H9 (cell line): ENCODE data around the gene CCDC30. TPM values are rescaled to one million over a fixed set of nuclear protein-coding genes. Genes with fewer than 3 reads are reported as not detected.

ENCODE experiments used
- DNase-seq: peaks from one replicate; pipeline ENCODE4 v3.0.0-alpha.2; 2017
- H2AFZ ChIP-seq: one replicate; pipeline ENCODE4 v1.6.1; 2013; ENCODE audit warnings: mild to moderate bottlenecking, low read length, control low read depth, moderate library complexity
- H2AK5ac ChIP-seq: 2 replicates; pipeline ENCODE4 v1.6.1; 2013; ENCODE audit warnings: low read length, control low read depth, mixed read lengths; ENCODE audit not compliant: insufficient read length
- H2BK120ac ChIP-seq: one replicate; pipeline ENCODE4 v1.6.1; 2013; ENCODE audit warnings: low read depth, mild to moderate bottlenecking, low read length, control low read depth, inconsistent platforms; ENCODE audit not compliant: poor library complexity, severe bottlenecking
- H2BK12ac ChIP-seq: 2 replicates; pipeline ENCODE4 v1.6.1; 2013; ENCODE audit warnings: low read length, control low read depth, mixed read lengths, low read depth; ENCODE audit not compliant: insufficient read length
- H2BK15ac ChIP-seq: 2 replicates; pipeline ENCODE4 v1.6.1; 2013; ENCODE audit warnings: low read depth, low read length, control low read depth
- H2BK20ac ChIP-seq: one replicate; pipeline ENCODE4 v1.6.1; 2013; ENCODE audit warnings: low read depth, mild to moderate bottlenecking, low read length, control low read depth, inconsistent platforms; ENCODE audit not compliant: poor library complexity, severe bottlenecking
- H2BK5ac ChIP-seq: 2 replicates; pipeline ENCODE4 v1.6.1; 2013; ENCODE audit warnings: low read length, control low read depth, mixed read lengths; ENCODE audit not compliant: insufficient read length
- H3K14ac ChIP-seq: 2 replicates; pipeline ENCODE4 v1.6.1; 2013; ENCODE audit warnings: low read length, control low read depth; ENCODE audit not compliant: insufficient read depth
- H3K18ac ChIP-seq: 2 replicates; pipeline ENCODE4 v1.6.1; 2013; ENCODE audit warnings: low read depth, mild to moderate bottlenecking, mixed read lengths, low read length, control low read depth; ENCODE audit not compliant: insufficient read length
- H3K23ac ChIP-seq: 2 replicates; pipeline ENCODE4 v1.6.1; 2013; ENCODE audit warnings: low read length, control low read depth, mixed read lengths, low read depth; ENCODE audit not compliant: insufficient read length
- H3K23me2 ChIP-seq: 2 replicates; pipeline ENCODE4 v1.6.1; 2013; ENCODE audit warnings: low read depth, mild to moderate bottlenecking, mixed read lengths, low read length, control low read depth; ENCODE audit not compliant: insufficient read length, poor library complexity, severe bottlenecking
- H3K27ac ChIP-seq: 2 replicates; pipeline ENCODE4 v1.5.1; 2013; ENCODE audit warnings: low read length, control low read depth, mixed read lengths, low read depth; ENCODE audit not compliant: insufficient read length
- H3K27me3 ChIP-seq: 2 replicates; pipeline ENCODE4 v1.6.1; 2013; ENCODE audit warnings: low read length, control low read depth, inconsistent platforms; ENCODE audit not compliant: insufficient read depth
- H3K4ac ChIP-seq: 2 replicates; pipeline ENCODE4 v1.6.1; 2013; ENCODE audit warnings: low read depth, mild to moderate bottlenecking, control low read depth, inconsistent platforms, low read length, moderate library complexity
- H3K4me1 ChIP-seq: 2 replicates; pipeline ENCODE4 v1.6.1; 2013; ENCODE audit warnings: low read length, control low read depth, inconsistent platforms; ENCODE audit not compliant: insufficient read depth
- H3K4me2 ChIP-seq: 2 replicates; pipeline ENCODE4 v1.6.1; 2013; ENCODE audit warnings: low read length, control low read depth, mixed read lengths; ENCODE audit not compliant: insufficient read length, insufficient read depth
- H3K56ac ChIP-seq: 2 replicates; pipeline ENCODE4 v1.6.1; 2013; ENCODE audit warnings: low read depth, mild to moderate bottlenecking, mixed read lengths, low read length, control low read depth; ENCODE audit not compliant: insufficient read length
- H3K79me1 ChIP-seq: 2 replicates; pipeline ENCODE4 v1.6.1; 2013; ENCODE audit warnings: low read depth, mild to moderate bottlenecking, moderate library complexity, low read length, control low read depth, inconsistent platforms; ENCODE audit not compliant: insufficient read depth, poor library complexity, severe bottlenecking
- H3K79me2 ChIP-seq: 2 replicates; pipeline ENCODE4 v1.6.1; 2013; ENCODE audit warnings: low read length, control low read depth, inconsistent platforms; ENCODE audit not compliant: insufficient read depth
- H3K9ac ChIP-seq: 2 replicates; pipeline ENCODE4 v1.6.1; 2013; ENCODE audit warnings: low read length, control low read depth, mixed read lengths; ENCODE audit not compliant: insufficient read length; ENCODE audit errors: extremely low read depth
- H3K9me3 ChIP-seq: one replicate; pipeline ENCODE4 v1.6.1; 2013; ENCODE audit warnings: low read depth, low read length, inconsistent platforms; ENCODE audit not compliant: control insufficient read depth
- H3T11ph ChIP-seq: one replicate; pipeline ENCODE4 v1.6.1; 2013; ENCODE audit warnings: mild to moderate bottlenecking, low read length, control low read depth, inconsistent platforms
- H4K20me1 ChIP-seq: one replicate; pipeline ENCODE4 v1.6.1; 2013; ENCODE audit not compliant: control insufficient read depth, insufficient read length, insufficient read depth
- H4K5ac ChIP-seq: 2 replicates; pipeline ENCODE4 v1.6.1; 2013; ENCODE audit warnings: low read depth, mild to moderate bottlenecking, mixed read lengths, low read length, control low read depth; ENCODE audit not compliant: insufficient read length
- H4K8ac ChIP-seq: replicated peaks from 2 replicates; pipeline ENCODE4 v1.6.1; 2013; ENCODE audit warnings: low read length, control low read depth, mixed read lengths, low read depth; ENCODE audit not compliant: insufficient read length
- H4K91ac ChIP-seq: 2 replicates; pipeline ENCODE4 v1.6.1; 2013; ENCODE audit warnings: low read depth, mild to moderate bottlenecking, moderate library complexity, mixed read lengths, low read length, control low read depth; ENCODE audit not compliant: insufficient read length
- H3K27ac Mint-ChIP-seq, 3 experiments: 2 replicates in 2 of 3; 3 replicates in 1 of 3; pipeline ENCODE4 v1.8.0; 2020 to 2021; ENCODE audit warnings: mixed read lengths in 3 of 3, mild to moderate bottlenecking in 1 of 3, moderate library complexity in 1 of 3
- H3K27me3 Mint-ChIP-seq: 2 replicates; pipeline ENCODE4 v1.8.0; 2021; ENCODE audit warnings: low read depth, mild to moderate bottlenecking, moderate library complexity, mixed read lengths
- H3K36me3 Mint-ChIP-seq, 3 experiments: 2 replicates in 2 of 3; 3 replicates in 1 of 3; pipeline ENCODE4 v1.8.0; 2020 to 2021; ENCODE audit warnings: low read depth in 3 of 3, mixed read lengths in 3 of 3; ENCODE audit not compliant: insufficient read depth in 1 of 3
- H3K4me1 Mint-ChIP-seq, 2 experiments: 2 replicates each; pipeline ENCODE4 v1.8.0; 2020; ENCODE audit warnings: mixed read lengths in 2 of 2
- H3K4me3 Mint-ChIP-seq, 2 experiments: 2 replicates in 1 of 2; 3 replicates in 1 of 2; pipeline ENCODE4 v1.8.0; 2020 to 2021; ENCODE audit warnings: mild to moderate bottlenecking in 2 of 2, mixed read lengths in 2 of 2, moderate library complexity in 1 of 2
- H3K9me3 Mint-ChIP-seq, 2 experiments: 2 replicates in 1 of 2; 3 replicates in 1 of 2; pipeline ENCODE4 v1.8.0; 2020; ENCODE audit warnings: mild to moderate bottlenecking in 2 of 2, mixed read lengths in 2 of 2, moderate library complexity in 1 of 2
- CTCF ChIP-seq: fragments of 200-600 bp; sonication (generic); conservative IDR thresholded peaks from 3 replicates; pipeline ENCODE4 v1.8.0; 2021; ENCODE audit warnings: antibody characterized with exemption, mild to moderate bottlenecking
- WGBS: extraction: QIAGEN DNeasy Blood & Tissue Kit; methylation state at CpG from one replicate; pipeline ENCODE4 v1.1.7; 2013; ENCODE audit warnings: missing lambda C conversion rate, low lambda C conversion rate, mixed read lengths; ENCODE audit not compliant: insufficient read length; ENCODE audit errors: extremely low coverage; 5-methylcytosine and 5-hydroxymethylcytosine counted together
- total RNA-seq: library from RNA; stranded (reverse); gene quantifications from 2 replicates; pipeline ENCODE4 v1.2.1, GENCODE V29; 2021

CCDC30 gene
- total RNA-seq, 1 experiment from 2014 or later, result 1.8 TPM

GRCh38 chr1:42431514-42431913, 31.6 kb upstream of the CCDC30 start:
- H3K9ac ChIP-seq, result no peak overlapping the region
- no peak overlapping the region for H3K4me2 ChIP-seq
- no peak overlapping the region for H3K4ac ChIP-seq
- no peak overlapping the region for H2BK20ac ChIP-seq
- DNase-seq, result no peak
- no peak overlapping the region for H4K5ac ChIP-seq
- no peak overlapping the region for H3K14ac ChIP-seq
- no peaks in the 10 kb centered on the region for H3K9me3 ChIP-seq
- peaks cover 2% of the 10 kb centered on the region; the same call in 1 of the 2 replicates for H3K4me1 ChIP-seq
- H4K8ac ChIP-seq, result no peak overlapping the region
- no peaks in the 10 kb centered on the region; a peak in 1 of 5 replicates for H3K9me3 Mint-ChIP-seq
- H3K79me2 ChIP-seq, result no peaks in the 10 kb centered on the region
- no peaks in the 10 kb centered on the region for H3K27me3 ChIP-seq
- no peaks in the 10 kb centered on the region; the same call in 1 of the 2 replicates for H3K27me3 Mint-ChIP-seq
- WGBS, result no CpG with 5 or more reads among the region's 3 CpGs
- no peak overlapping the region for H3K4me3 Mint-ChIP-seq
- no peak overlapping the region for H4K91ac ChIP-seq
- TF ChIP-seq CTCF, result no peak
- H3K56ac ChIP-seq, result no peak overlapping the region
- H3K4me1 Mint-ChIP-seq, result peaks cover 13% of the 10 kb centered on the region in 2 experiments
- H2BK120ac ChIP-seq, result no peak overlapping the region
- no peak overlapping the region for H2BK12ac ChIP-seq
- no peaks in the 10 kb centered on the region for H4K20me1 ChIP-seq
- H3T11ph ChIP-seq, result no peak overlapping the region
- H3K79me1 ChIP-seq, result no peaks in the 10 kb centered on the region
- no peak overlapping the region for H3K27ac Mint-ChIP-seq
- no peak overlapping the region for H2AFZ ChIP-seq
- H2BK5ac ChIP-seq, result no peak overlapping the region
- H3K23me2 ChIP-seq, result no peaks in the 10 kb centered on the region
- H3K27ac ChIP-seq, result no peak overlapping the region
- no peak overlapping the region for H2AK5ac ChIP-seq
- no peaks in the 10 kb centered on the region for H3K36me3 Mint-ChIP-seq
- no peak overlapping the region for H2BK15ac ChIP-seq
- H3K18ac ChIP-seq, result no peak overlapping the region
- no peak overlapping the region for H3K23ac ChIP-seq
